Measurements from ENCODE around the gene C16orf82.
"Not testable (repeated sequence)": the region's sequence is repeated elsewhere in the genome, so short reads cannot be mapped to it uniquely, and the experiment has no call there.

The C16orf82 gene

GRCh38 chr16:27066668-27067537, at the start of gene C16orf82:
Gene C16orf82, plus strand, starts transcription at chr16:27066927.
- no peak for DNase-seq

DNA sequence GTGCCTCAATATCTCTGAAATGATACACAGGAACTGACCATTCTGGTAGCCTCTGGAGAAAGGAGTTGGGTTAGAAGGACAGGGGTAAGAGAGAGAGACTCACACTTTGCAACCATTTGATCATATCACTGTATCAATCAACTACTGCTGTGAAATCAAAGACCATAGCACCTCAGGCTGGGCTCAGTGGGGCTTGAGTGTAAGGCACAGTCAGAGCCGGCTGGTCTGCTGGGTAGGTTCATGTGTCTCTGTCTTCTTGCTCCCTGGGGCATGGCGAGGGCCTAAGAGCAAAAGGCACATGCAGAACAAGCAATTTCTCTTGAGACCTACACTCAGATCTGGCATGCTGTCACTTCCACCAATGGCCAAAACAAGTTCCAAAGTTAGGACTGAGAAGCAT, 46.7 kb upstream of the C16orf82 start:
- no peak for DNase-seq

GRCh38 chr16:27024010-27024409, 42.7 kb upstream of the C16orf82 start:
- no peak for DNase-seq

DNA sequence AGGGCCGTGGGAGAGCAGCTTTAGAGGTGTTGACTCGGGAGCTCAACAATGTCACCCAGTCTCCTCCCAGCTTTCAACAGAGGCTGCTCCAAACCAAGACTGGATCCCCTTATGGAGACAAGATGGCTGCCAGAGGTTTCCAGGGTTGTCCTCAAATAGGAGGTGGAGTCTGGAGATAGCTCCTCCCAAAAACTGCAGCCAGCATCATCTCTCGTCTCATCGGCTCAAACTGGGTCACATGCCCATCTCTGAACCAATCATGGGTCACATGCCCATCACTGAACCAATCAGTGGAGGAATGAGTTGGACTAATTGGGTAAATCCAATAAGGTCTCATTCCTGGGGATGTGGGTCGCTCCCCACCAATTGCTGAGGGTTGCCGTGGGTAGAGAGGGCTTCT, 41.1 kb upstream of the C16orf82 start:
- no peak for DNase-seq

- no peak for DNase-seq
These were observed 38.8 kb upstream of the C16orf82 start for GRCh38 chr16:27027971-27028370.

- no peak for DNase-seq
These were observed 38.1 kb upstream of the C16orf82 start for GRCh38 chr16:27028591-27029110.

DNA sequence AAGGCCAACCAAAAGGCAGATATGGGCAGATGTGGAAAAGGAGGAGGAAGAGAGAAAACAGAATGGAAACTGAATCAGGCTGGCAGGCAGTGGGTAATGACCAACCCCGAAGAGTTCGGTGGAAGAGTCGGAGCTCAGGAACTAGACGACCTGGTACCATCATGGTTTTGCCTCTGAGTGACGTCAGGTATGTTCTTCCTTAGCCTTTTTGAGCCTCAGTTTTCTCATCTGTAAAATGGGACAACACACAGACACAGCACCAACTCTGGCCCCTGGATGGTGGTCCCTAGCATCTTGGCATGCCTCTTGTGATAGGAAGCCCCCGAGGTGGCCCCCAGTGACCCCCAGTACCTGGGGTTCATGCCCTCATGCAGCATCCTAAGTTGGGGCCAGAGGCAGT, 37.2 kb upstream of the C16orf82 start:
- DNase-seq, result no peak

GRCh38 chr16:27033281-27033979, 33.3 kb upstream of the C16orf82 start:
- DNase-seq, result no peak

DNA sequence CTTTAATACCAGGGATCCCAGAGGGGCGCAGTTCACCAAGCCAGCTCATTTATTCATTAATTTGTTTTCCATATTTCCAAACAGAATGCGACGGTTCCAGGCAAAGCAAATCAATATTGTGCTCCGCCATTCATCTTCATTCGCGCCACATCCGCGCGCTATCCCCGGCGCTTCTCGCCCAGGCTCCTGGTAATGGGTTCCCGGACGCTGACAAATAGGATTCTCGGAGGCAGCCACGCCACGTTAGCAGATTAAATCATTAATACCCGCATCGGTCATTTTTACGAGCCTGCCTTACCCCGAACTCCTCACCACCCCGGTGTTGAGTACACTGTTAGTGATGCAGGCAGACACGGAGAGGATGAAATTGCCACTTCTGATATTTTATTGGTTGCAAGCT, 26.0 kb upstream of the C16orf82 start:
- DNase-seq, result no peak

GRCh38 chr16:27046958-27047518, 19.7 kb upstream of the C16orf82 start:
- DNase-seq, result no peak

DNA sequence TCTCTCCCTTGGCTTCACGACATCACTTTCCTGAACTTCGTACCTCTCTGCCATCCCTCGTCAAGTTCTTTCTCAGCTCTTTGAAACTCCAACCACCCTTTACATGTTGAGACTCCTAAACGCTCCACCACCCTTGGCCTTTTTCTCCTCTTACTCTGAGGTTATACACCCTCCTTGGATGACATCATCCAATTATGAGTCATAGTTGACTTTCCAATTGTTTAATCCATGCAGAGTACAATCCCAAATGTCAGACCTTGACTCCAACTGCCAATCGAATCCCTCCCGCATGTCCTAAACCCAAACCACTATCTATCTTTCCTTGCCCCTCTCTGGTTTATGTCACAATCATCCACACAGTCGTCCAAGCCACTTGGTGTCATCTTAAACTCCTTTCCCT, 18.4 kb upstream of the C16orf82 start:
- no peak for DNase-seq

GRCh38 chr16:27049117-27049516, 17.6 kb upstream of the C16orf82 start:
- DNase-seq, result no peak

GRCh38 chr16:27052007-27052406, 14.7 kb upstream of the C16orf82 start:
- no peak for DNase-seq

DNA sequence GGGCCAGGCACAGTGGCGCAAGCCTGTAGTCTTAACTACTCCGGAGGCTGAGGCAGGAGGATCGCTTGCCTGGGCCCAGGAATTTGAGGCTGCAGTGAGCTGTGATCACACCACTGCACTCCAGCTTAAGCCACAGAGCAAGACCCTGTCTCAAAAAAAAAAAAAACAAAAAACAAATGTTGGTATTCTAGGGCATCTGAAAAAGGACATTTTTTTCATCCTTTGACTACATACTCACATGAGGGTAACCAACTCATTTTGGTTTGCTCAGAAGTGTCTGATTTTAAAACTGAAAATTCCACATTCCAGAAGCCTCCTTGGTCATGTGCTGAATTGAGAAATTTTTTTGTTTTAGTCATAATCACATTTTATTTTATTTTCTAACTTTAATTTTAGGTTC, 12.7 kb upstream of the C16orf82 start:
- no peak for DNase-seq

DNA sequence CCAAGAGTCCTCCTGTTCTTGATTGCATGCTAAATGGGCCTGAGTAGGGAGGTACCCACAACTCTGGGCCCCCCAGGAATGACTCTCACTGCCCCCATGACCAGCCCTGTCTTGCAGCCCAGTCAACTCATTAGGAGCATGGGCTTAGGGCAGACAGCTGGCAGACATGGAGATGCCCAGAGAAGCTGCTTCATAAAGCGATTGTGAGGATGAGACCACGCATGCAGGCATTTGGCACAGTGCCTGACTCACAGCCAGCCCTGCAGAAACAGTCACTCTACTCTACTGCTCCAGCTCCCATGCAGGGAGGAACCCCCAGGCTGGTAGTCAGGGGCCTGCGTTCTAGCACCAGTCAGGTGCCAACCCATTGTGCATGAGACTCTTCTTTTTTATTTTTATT, 8.4 kb upstream of the C16orf82 start:
- DNase-seq, result no peak

DNA sequence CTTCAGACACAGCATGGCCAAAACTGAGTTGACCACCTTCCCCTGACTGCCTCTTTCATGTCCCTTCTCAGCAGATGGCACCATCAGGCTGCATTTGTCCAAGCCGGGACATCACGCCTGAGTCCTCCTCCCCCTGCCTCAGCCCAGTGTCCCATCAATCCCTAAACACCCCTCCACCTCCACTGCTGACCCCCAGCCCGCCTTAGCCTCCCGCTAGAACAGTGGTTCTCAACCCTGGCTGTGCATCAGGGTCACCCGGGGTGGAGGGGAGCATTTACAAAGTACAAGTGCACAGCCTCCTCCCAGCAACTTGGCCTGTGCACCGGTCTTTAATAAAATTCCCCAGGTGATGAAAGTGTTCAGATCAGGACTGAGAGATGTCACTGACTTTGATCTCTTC, 4.0 kb downstream of the C16orf82 start:
- DNase-seq, result no peak

GRCh38 chr16:27073733-27074132, 7.0 kb downstream of the C16orf82 start:
- no peak for DNase-seq

DNA sequence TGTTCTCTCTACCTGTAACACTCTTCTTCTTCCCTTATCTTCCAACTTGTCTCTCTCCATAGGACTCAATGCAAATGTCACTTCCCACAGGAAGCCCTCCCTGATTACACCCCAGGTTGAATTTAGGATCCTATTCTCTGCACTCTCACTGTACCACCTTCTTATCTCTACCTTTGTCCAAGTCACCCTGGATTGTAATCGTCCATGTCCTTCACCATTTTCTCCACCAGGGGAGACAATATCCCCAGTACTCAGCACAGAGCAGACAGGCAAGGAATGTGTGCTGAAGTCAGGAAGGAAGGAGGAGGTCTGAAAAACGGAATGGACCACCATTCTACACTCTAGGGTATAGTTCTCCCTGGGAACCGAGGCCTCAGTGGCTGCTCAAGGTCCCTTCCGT, 14.2 kb downstream of the C16orf82 start:
- DNase-seq, result no peak

DNA sequence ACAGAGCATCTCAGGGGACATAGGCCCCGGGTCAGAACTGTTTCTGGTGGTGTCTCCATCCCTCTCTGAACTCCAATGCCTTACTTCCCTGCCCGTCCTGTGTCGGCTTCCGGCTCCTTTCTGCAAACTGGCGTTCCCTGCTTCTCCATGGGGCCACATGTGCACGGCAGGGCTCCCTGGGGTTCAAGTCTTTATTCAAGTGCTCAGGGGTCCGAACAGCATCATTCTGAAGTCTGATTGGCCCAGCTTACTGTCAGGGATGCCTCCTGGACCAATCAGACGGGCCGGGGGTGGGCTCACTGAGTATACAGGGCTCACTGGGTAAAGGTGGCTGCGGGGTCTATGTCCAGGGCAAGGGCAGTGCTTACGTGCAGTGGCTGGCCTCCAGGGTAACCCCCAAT, 17.1 kb downstream of the C16orf82 start:
- no peak for DNase-seq

DNA sequence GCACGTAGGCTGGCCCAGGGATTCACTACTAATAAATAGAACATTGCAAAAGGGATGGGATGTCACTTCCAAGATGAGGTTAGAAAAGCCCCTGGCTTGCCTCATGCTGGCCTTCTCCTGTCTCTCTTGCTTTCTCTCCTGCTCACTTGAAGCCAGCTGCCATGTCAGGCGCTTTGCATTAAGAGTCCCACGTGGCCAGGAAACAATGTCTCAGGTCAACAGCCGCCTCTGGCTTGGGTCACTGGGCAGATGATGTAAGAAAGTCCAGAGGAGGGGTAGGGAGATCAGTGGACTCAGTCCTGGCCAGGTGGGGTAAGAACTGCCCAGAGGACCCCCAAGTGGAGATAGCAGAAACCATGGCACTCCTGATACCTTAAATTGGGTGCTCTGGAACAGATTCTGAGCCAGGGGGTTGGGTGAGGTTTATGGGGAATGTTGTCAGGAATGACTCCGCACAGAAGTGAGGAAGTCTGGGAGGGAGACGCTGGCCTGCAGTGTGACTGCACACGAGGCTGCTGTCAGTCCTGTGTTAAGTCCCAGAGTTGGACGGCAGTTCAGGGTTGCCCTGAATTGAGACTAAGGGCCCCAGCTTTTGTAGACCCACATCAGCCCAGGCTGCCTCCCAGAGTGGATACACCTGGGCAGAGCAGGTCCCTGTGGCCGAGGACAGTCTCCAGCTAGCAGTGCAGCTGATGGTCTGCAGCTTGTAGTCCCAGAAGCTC, 17.7 kb downstream of the C16orf82 start:
- no peak for DNase-seq

- DNase-seq, result no peak
These were observed 18.5 kb downstream of the C16orf82 start for GRCh38 chr16:27085182-27085581.

DNA sequence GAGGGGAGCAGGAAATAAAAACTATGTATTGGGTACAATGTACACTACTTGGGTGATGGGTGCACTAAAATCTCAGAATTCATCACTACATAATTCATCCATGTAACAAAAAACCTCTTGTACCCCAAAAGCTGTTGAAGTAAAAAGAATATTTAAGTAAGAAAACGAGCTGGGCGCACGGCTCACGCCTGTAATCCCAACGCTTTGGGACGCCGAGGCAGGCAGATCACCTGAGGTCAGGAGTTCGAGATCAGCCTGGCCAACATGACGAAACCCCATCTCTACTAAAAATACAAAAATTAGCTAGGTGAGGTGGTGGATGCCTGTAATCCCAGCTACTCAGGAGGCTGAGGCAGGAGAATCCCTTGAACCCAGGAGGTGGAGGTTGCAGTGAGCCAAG, 19.3 kb downstream of the C16orf82 start:
- not testable (repeated sequence) for DNase-seq

GRCh38 chr16:27088216-27088615, 21.5 kb downstream of the C16orf82 start:
- no peak for DNase-seq
